ENCODE results near the gene MXD4.
"Not testable (repeated sequence)": the region's sequence is repeated elsewhere in the genome, so short reads cannot be mapped to it uniquely, and the experiment has no call there.

MXD4 gene

GRCh38 chr4:2217726-2218125 lies 44.2 kb downstream of the MXD4 start:
- DNase-seq = no peak

GRCh38 chr4:2212831-2213230 lies 49.1 kb downstream of the MXD4 start:
- no peak for DNase-seq

- not testable (repeated sequence) for DNase-seq
Observed at GRCh38 chr4:2202789-2203188, 59.1 kb downstream of the MXD4 start.

Measured in activated CD4-positive, CD25-positive, alpha-beta regulatory T cell (primary cell).